Ishikawa (cell line): ENCODE data around the gene TMEM88.

Source experiments
- CEBPB ChIP-seq: IDR thresholded peaks from 2 replicates; pipeline ENCODE4 v1.6.1; 2012
- CREB1 ChIP-seq: IDR thresholded peaks from 2 replicates; pipeline ENCODE4 v1.6.1; 2012; ENCODE audit warnings: low read depth
- EGR1 ChIP-seq: IDR thresholded peaks from 2 replicates; pipeline ENCODE4 v1.6.1; 2012
- EP300 ChIP-seq: IDR thresholded peaks from 2 replicates; pipeline ENCODE4 v1.6.1; 2012; ENCODE audit warnings: borderline replicate concordance
- FOXM1 ChIP-seq: IDR thresholded peaks from 2 replicates; pipeline ENCODE4 v1.6.1; 2012; ENCODE audit warnings: low read depth, borderline replicate concordance
- MAX ChIP-seq: IDR thresholded peaks from 2 replicates; pipeline ENCODE4 v1.6.1; 2012
- NFIC ChIP-seq: IDR thresholded peaks from 2 replicates; pipeline ENCODE4 v1.6.1; 2012
- RAD21 ChIP-seq: IDR thresholded peaks from 2 replicates; pipeline ENCODE4 v1.6.1; 2012; ENCODE audit warnings: low read depth
- TAF1 ChIP-seq: IDR thresholded peaks from 2 replicates; pipeline ENCODE4 v1.6.1; 2012; ENCODE audit warnings: low read depth, mild to moderate bottlenecking
- TCF12 ChIP-seq: IDR thresholded peaks from 2 replicates; pipeline ENCODE4 v1.6.1; 2012; ENCODE audit warnings: low read depth
- TEAD4 ChIP-seq: IDR thresholded peaks from 2 replicates; pipeline ENCODE4 v1.6.1; 2012
- USF1 ChIP-seq: IDR thresholded peaks from 2 replicates; pipeline ENCODE4 v1.6.1; 2012
- YY1 ChIP-seq: IDR thresholded peaks from 2 replicates; pipeline ENCODE4 v1.6.1; 2012; ENCODE audit warnings: low read depth
- ZBTB7A ChIP-seq: IDR thresholded peaks from 2 replicates; pipeline ENCODE4 v1.6.1; 2012; ENCODE audit warnings: low read depth
- TF ChIP-seq, protein P1 (sequence below): IDR thresholded peaks from 2 replicates; pipeline ENCODE4 v1.6.1; 2012; ENCODE audit warnings: low read depth, mild to moderate bottlenecking

The TMEM88 gene

DNA sequence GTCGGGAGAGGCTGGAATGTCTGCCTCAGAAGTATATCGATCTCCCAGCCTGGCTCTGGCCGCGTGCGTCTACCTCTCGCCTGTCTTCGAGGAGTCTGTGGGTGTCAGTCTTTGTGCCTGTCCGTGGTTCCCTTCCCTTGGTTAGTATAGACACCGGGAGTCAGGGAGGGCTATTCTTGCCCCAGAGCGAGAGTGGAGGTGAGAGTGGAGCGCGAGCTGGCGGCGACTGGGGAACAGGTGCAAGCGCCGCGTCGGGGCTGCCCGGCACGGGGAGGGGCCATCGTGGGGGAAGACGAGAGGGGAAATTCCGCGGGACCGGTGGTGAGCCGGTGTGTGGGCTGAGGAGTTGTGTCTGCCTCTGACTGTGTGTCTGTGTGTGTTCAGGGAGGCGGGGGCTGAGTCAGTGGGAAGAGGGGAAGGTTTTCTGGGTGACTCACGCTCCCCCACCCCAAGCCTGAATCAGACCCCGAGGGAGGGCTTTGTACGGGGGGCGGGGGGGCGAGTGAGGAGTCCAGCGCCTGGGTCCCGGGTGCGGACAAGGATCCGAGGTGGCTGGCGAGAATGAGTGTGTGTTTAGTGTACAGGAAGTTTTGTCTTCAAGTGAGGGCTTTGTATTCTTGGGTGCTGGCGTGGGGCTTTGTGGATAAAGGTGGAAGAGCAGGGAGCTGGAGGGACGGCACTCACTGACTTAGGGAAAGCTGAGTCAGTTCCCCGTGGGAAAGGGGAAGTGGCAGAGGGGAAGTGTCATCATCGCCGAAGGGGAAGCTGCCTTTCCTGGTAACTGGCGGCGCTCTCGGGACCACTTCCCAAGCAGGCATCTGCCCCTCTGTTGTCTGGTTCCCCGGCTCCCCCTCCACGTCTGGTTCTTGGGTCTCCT, 12.2 kb upstream of the TMEM88 start:
- TF ChIP-seq TEAD4 (peak; percentile 60), FOXM1 (no peak), RAD21 (peak; percentile 2; the same call in 1 of the 2 replicates), ZBTB7A (peak; percentile 17; the same call in 1 of the 2 replicates), TAF1 (peak; percentile 18; the same call in 1 of the 2 replicates), MAX (peak; percentile 16; the same call in 1 of the 2 replicates)
- TF ChIP-seq, protein P1, sequence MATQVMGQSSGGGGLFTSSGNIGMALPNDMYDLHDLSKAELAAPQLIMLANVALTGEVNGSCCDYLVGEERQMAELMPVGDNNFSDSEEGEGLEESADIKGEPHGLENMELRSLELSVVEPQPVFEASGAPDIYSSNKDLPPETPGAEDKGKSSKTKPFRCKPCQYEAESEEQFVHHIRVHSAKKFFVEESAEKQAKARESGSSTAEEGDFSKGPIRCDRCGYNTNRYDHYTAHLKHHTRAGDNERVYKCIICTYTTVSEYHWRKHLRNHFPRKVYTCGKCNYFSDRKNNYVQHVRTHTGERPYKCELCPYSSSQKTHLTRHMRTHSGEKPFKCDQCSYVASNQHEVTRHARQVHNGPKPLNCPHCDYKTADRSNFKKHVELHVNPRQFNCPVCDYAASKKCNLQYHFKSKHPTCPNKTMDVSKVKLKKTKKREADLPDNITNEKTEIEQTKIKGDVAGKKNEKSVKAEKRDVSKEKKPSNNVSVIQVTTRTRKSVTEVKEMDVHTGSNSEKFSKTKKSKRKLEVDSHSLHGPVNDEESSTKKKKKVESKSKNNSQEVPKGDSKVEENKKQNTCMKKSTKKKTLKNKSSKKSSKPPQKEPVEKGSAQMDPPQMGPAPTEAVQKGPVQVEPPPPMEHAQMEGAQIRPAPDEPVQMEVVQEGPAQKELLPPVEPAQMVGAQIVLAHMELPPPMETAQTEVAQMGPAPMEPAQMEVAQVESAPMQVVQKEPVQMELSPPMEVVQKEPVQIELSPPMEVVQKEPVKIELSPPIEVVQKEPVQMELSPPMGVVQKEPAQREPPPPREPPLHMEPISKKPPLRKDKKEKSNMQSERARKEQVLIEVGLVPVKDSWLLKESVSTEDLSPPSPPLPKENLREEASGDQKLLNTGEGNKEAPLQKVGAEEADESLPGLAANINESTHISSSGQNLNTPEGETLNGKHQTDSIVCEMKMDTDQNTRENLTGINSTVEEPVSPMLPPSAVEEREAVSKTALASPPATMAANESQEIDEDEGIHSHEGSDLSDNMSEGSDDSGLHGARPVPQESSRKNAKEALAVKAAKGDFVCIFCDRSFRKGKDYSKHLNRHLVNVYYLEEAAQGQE = no peak

GRCh38 chr17:7843257-7843535, 11.7 kb upstream of the TMEM88 start:
- TF ChIP-seq CEBPB (no peak), MAX (no peak), YY1 (no peak), FOXM1 (no peak), CREB1 (0 out of 2 replicates have a peak, but pooled peaks have one; percentile 14), TCF12 (no peak), ZBTB7A (peak; percentile 73; the same call in 1 of the 2 replicates), TEAD4 (no peak)
- TF ChIP-seq, protein P1 = no peak

GRCh38 chr17:7843536-7844291, 11.2 kb upstream of the TMEM88 start:
- 0 out of 2 replicates have a peak, but pooled peaks have one; percentile 4 for TF ChIP-seq ZBTB7A
- peak; percentile 72 for TF ChIP-seq USF1
- no peak for TF ChIP-seq FOXM1
- TF ChIP-seq TAF1 = 0 out of 2 replicates have a peak, but pooled peaks have one; percentile 48
- peak; percentile 85 for TF ChIP-seq MAX
- TF ChIP-seq, protein P1 = no peak
- no peak for TF ChIP-seq RAD21
- no peak for TF ChIP-seq YY1
- peak; percentile 85 for TF ChIP-seq CREB1
- 0 out of 2 replicates have a peak, but pooled peaks have one; percentile 11 for TF ChIP-seq NFIC
- no peak; the same call in 1 of the 2 replicates for TF ChIP-seq TEAD4
- no peak; the same call in 1 of the 2 replicates for TF ChIP-seq EGR1
- TF ChIP-seq CEBPB = no peak
- TF ChIP-seq TCF12 = no peak
- TF ChIP-seq EP300 = no peak
